GM18909 (cell line): Measurements from ENCODE around the gene P2RY6.
"Not testable (repeated sequence)": the region's sequence is repeated elsewhere in the genome, so short reads cannot be mapped to it uniquely, and the experiment has no call there.

Experiments
- ATAC-seq: cut with Tn5 transposase; IDR thresholded peaks from one replicate; pipeline ENCODE4 v1.9.1; 2021; ENCODE audit warnings: mild to moderate bottlenecking; ENCODE audit not compliant: unreplicated experiment, poor library complexity

P2RY6 gene, protein sequence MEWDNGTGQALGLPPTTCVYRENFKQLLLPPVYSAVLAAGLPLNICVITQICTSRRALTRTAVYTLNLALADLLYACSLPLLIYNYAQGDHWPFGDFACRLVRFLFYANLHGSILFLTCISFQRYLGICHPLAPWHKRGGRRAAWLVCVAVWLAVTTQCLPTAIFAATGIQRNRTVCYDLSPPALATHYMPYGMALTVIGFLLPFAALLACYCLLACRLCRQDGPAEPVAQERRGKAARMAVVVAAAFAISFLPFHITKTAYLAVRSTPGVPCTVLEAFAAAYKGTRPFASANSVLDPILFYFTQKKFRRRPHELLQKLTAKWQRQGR

GRCh38 chr11:73271936-73272679 lies at the start of gene P2RY6:
Gene P2RY6 (plus strand): TSS chr11:73272338. CDS start chr11:73296519, 24,181 bp downstream.
- no peak for ATAC-seq

GRCh38 chr11:73223998-73224730 lies 48.0 kb upstream of the P2RY6 start:
- no peak for ATAC-seq

DNA sequence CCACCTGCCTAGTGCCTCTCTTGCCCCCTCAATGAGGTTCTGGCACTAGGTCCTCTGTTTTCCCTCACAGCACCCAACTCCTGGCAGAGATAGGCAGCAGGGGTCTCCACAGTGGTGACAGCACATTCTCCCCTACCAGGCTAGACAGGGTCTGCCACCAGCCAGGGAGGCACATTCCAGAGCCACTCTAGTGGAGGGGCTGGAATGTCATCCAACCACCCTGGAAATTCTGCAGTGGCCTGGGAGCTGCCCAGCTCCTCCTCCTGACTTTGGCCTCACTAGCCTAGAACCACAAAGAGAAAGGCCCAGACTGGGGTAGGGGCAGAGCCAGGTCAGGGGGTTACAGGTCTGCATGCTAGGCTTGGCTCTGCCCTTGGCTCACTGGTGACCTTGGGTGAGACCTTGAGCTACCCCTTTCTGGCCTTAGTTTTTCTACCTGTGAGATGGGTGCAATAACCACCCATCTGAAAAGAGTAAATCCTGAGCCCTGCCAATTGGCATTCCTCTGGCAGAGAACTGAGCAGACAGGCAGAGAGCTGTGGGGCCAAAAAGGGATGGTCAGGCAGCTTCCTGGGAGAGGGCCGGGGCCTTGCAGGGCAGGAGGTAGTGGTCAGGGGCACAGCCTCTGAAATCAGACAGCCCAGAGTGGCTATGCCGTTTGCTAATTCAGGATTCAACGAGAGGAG lies 47.0 kb upstream of the P2RY6 start:
- no peak for ATAC-seq

DNA sequence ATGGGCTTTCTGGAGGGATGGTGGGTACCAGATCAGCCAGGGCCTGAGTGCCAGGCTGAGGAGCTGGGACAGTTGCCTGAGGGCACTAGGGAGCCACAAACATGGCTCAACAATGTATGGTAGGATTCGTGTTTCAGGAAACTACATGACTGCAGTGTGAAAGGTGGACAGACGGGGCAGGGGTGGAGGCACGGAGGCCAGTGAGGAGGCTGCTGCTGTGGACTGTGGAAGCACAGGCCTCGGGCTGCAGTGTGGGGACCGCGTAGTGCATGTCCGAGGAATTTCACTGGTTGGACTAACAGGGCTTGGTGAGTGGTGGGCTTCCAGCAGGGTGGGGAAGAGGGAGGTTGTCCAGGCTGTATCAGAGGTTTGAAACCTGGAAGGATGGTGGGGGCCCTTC lies 46.3 kb upstream of the P2RY6 start:
- no peak for ATAC-seq

- ATAC-seq, result no peak
Observed at GRCh38 chr11:73226297-73227006, 45.7 kb upstream of the P2RY6 start.

GRCh38 chr11:73227571-73228211 lies 44.4 kb upstream of the P2RY6 start:
- ATAC-seq, result no peak

DNA sequence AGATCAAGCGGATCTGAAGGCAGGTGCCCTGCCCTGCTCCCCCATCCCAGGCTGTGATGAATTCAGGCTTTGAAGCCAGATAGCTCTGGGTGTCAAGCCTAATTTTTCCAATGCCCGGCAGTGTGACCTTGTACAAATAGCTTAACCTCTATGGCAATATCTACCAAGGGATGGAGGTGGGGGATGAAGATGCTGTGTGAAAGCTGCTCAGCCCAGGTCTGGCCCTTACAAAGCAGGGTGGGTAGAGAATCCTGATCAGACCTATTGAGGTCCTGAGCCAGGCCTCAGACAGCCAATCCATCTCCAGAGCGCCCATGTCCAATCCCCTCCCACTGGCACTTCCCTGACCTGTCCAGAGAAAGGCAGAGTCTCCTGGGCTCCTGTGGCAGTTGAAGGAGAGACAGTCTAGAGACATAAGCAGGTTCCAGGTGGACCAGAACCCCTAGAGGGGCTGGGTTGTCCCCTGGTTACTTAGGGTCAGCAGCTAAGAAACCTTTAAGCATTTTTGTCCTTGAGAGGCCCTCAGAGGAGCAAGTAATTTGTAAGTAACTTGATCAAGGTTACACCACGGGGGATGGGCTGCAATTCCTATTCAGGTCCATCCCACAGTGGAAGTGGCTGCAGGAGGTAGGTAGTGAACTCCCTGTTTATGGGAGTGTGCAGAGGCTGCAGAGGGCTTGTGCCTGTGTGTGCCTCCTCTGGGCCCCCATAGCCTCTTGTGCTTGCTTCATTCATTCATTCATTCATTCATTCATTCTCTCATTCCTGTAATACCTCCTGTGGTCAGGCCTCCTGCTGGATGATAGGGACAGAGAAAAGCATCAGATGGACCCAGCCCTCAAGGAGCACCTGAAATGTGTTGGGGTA lies 43.6 kb upstream of the P2RY6 start:
- no peak for ATAC-seq

DNA sequence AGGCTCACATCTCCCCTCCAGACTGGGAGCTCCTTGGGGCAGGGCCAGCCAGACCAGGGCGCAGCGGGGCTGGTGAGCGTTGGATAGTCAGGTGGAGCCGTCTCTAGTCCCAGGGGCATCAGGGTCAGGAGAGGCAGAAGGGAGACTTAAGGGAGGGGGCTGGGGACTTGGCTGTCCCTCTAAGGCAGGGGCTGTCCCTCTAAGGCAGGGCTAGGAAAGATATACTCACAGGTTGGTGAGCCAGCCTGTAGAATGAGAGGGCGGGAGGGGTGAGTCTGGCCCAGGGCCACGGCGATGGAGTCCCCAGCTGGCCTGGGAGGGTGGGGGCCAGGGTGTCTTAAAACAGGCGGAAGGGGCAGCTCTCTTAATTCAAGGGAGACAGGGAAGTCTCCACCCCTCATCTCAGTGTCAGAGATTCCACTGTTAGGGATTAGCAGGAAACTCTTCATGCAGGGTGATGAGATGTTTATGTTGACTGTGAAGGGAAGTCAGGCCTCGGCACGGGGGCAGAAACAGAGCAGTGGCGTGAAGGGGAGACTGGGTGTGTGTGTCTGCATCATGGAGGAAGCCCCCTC lies 42.7 kb upstream of the P2RY6 start:
- no peak for ATAC-seq

- ATAC-seq, result no peak
Observed at GRCh38 chr11:73229896-73230875, 42.0 kb upstream of the P2RY6 start.

DNA sequence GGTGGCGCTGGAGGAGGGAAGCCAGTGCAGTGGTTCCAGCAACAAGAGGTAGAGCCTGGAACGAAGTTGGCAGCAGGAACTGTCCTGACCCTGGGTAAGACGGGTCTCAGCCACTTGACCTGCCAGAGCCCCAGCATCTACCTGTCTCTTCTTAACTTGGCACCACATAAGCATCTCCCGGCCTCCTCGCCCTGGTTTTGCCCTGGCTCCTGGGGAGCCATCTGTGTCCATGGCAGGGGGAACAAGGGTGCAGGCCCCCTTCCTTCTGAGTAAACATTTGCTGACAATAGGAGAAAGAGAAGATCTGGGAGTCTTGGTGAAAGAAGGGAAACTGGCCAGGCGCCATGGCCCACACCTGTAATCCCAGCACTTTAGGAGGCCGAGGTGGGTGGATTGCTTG lies 41.2 kb upstream of the P2RY6 start:
- no peak for ATAC-seq

DNA sequence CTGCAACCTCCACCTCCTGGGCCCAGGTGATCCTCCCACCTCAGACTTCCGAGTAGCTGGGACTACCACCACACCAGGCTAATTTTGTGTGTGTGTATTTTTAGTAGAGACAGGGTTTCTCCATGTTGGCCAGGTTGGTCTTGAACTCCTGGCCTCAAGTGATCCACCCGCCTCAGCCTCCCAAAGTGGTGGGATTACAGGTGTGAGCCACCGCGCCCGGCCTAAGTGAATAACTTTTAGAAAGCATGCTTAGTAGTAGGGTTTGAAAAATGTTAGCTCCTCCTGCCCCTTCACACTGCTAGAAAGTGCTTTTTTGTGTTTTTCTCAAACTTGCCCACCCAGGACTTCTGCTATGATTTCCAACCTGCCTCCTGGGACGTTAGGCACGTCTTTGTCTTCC lies 39.7 kb upstream of the P2RY6 start:
- ATAC-seq, result not testable (repeated sequence)

DNA sequence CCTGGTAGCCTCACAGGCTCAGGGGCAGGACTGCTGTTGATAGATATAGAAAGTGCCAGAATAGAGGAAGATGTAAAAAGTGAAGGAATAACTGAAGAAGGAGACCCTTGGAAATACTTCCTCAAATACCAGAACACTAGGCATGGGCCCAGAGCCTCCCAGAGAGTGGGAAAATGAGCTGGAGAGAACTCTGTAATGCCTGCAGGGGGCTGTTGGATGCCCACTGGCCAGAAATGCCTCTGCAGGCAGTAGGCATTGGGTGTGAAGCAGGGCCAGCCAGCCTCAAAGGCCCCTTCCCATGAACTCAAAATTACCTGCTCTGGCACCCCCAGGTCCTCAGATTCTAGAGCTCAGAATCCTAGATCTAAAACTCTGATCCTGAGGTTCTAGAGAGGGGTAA lies 38.9 kb upstream of the P2RY6 start:
- no peak for ATAC-seq

DNA sequence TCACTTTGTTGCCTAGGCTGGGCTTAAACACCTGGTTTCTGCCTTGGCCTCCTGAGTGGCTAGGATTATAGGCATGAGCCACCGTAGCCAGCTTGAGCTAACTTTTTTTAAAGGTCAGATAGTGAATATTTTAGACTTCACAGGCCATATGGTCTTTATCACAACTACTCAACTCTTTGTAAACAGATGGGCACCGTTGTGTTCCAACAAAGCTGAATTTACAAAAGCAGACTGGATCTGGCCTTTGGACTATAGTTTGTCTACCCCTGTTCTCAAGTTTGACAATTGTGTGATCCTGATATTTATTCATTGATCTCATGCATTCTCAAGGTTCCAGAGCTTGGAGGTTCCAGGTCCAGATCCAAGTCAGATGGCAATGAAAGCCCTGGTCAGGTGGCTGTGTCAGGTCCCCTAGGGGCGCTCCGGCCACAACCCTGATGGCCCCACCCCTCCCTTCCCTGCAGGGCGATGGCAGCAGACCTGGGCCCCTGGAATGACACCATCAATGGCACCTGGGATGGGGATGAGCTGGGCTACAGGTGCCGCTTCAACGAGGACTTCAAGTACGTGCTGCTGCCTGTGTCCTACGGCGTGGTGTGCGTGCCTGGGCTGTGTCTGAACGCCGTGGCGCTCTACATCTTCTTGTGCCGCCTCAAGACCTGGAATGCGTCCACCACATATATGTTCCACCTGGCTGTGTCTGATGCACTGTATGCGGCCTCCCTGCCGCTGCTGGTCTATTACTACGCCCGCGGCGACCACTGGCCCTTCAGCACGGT lies 38.3 kb upstream of the P2RY6 start:
- ATAC-seq, result no peak

- ATAC-seq, result no peak
Observed at GRCh38 chr11:73234471-73235181, 37.5 kb upstream of the P2RY6 start.

DNA sequence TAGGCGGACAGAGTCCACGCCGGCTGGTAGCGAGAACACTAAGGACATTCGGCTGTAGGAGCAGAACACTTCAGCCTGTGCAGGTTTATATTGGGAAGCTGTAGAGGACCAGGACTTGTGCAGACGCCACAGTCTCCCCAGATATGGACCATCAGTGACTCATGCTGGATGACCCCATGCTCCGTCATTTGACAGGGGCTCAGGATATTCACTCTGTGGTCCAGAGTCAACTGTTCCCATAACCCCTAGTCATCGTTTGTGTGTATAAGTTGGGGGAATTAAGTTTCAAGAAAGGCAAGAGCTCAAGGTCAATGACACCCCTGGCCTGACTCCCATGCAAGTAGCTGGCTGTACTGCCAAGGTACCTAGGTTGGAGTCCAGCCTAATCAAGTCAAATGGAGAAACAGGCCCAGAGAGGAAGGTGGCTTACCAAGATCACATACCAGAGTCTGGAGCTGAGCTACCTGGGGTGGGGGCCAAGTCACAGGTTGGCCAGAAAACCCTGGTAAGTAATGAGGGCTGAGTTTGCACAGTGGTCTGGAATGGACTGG lies 36.8 kb upstream of the P2RY6 start:
- no peak for ATAC-seq
